ENCODE data around the gene PLOD1. TPM values are rescaled to one million over a fixed set of nuclear protein-coding genes. Genes with fewer than 3 reads are reported as not detected.
"Not testable (repeated sequence)": the region's sequence is repeated elsewhere in the genome, so short reads cannot be mapped to it uniquely, and the experiment has no call there.

Gene PLOD1
- total RNA-seq, result 135 and 141 TPM in 2 replicates

DNA sequence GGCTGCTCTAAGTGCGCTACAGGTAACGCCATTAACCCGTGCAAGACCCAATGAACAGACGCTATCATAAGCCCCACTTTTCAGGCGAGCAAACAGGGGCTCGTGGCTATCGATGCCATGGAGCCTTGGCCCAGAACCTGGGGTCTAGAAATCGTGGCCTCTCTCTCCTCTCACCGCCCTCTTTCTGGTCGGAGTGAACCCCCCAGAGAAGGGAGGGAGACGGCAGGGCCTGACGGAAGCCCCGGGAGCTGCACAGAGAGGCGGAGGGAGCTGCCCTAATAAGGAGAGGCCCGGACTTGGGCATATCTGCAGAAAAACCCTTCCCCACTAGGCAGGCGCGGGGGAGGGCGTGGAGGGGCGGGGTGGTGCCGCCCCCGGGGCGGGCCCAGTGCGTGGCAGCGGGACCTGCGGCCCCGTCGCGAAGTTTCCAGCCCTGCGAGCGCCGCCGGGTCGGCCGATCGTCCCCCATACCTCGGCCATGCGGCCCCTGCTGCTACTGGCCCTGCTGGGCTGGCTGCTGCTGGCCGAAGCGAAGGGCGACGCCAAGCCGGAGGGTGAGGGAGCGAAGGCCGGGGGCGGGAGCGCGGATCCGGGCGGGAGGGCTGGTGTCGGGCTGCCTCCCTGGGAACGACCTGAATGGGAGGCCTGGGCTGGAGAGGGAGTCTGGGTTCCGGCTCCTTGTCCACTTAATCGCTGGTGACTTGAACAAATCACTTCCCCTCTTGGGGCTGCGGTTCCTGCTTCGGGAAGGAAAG, at the start of gene PLOD1:
PLOD1 (plus strand) TSS at position 416 of the 755 bp plus-strand sequence; CDS start at position 479, 63 bp downstream.
- DNase-seq (ENCODE audit: low read depth in 2 of 2), result peak; percentile 82 to 90

DNA sequence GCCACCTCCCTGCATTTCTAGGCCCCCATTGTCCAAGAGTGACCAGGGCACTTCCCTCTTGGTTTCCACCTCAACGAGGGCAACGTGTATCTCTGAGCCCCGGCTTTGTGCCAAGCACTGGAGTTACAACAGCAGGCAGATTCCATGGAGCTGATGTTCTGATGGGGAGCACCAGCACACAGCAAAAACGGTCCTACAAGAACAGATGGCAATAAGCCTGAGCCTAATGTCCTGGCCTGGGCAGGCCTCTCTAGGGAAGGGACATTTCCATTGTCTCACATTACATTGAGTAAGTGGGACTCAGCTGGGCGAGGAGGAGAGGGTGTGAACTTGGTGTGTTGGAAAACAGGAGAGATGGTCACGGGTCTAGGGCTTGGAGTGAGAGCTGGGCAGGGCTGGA, 48.6 kb upstream of the PLOD1 start:
- DNase-seq (ENCODE audit: low read depth in 2 of 2), result no peak

DNA sequence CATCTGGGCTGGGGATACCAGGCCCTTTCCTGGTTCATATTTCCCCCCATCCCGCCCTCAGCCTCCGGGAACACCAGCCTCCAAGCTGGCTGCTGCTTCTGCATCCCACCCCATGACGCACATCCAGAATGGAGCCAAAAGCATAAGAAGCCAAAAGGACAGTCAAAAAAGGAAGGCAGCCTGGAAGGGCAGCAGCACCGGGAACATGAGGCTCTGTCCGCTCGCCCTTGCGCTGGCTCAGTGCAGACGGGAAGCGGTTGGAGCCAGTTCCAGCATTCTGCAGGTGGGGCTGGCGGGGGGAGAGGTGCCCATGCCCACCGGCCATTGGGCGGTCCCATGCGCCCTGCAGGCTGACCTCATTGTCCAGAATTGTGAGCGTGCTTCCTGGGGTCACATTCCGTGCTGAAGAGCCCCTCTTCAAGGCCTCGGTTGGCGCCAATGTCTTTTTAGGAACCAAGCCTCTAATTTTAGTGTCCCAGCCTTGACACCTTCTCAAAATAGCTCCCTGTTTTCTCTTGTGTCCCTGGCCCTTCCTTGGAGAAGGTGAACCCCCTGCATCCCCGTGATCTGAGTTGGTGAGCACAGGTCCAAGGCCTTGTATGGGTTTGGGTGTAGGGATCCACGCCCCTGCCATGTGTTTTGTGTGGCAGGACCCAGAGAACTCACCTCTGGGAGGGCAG, 47.4 kb upstream of the PLOD1 start:
- DNase-seq (ENCODE audit: low read depth in 2 of 2), result peak in 1 of 2 donors; percentile 77

DNA sequence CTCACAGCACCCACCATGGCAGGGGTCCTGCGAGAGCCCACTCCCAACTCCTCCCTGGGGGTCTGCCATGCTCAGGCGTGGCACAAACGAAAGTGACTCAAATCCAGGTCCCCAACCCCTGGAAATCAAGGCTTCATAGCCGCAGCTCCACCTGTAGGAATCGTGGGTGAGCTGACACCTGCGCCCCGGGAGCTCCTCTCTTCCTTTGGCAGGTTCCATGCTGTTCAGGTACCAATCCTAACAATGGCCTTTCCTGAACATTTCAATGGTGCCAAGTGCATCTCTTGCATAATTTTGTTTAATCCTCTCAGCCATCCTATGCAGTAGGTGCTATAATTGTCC, 46.9 kb upstream of the PLOD1 start:
- DNase-seq (ENCODE audit: low read depth in 2 of 2), result no peak

DNA sequence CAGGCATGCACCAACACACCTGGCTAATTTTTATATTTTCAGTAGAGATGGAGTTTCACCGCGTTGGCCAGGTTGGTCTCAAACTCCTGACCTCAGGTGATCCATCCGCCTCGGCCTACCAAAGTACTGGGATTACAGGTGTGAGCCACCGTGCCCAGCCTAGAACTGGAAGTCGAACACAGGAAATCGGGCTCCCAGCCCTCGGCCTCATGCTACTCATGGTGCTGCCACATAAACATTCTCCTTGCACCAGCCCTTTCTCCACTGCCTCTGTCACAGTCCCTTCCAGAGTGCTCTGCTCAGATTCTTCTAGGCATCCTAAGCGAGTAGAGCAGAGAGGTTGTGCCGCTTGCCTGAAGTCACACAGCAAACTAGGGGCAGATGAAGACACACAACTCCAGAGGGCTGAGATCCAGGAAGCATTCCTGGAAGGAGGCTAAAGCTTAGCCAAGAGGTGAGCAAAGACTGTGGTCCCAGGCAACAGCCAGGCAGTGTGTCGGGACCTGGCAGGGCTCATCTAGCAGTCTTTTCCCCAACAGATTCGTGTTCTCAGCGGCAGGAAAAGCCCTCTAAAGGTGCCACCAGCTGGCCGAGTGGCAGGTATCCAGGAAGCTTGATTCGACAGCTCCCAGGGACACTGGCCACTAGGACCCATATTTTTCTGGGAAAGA, 46.2 kb upstream of the PLOD1 start:
- no peak for DNase-seq (ENCODE audit: low read depth in 2 of 2)

DNA sequence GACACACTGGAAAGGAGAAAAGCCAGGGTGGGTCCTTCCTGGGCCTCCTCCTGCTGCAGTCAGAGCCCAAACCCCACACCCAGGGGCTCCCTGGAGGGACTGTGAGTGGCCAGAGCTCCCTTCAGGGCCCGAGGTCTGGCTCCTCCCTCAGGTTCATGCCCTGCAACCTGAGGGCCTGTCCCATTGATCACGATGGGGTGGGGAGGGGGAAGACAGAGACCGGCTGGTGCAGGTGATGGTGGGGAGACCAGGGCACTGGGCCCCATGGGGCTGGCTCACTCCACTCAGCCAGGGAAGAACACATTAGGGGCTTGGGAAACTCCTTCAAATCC, 45.7 kb upstream of the PLOD1 start:
- no peak for DNase-seq (ENCODE audit: low read depth in 2 of 2)

DNA sequence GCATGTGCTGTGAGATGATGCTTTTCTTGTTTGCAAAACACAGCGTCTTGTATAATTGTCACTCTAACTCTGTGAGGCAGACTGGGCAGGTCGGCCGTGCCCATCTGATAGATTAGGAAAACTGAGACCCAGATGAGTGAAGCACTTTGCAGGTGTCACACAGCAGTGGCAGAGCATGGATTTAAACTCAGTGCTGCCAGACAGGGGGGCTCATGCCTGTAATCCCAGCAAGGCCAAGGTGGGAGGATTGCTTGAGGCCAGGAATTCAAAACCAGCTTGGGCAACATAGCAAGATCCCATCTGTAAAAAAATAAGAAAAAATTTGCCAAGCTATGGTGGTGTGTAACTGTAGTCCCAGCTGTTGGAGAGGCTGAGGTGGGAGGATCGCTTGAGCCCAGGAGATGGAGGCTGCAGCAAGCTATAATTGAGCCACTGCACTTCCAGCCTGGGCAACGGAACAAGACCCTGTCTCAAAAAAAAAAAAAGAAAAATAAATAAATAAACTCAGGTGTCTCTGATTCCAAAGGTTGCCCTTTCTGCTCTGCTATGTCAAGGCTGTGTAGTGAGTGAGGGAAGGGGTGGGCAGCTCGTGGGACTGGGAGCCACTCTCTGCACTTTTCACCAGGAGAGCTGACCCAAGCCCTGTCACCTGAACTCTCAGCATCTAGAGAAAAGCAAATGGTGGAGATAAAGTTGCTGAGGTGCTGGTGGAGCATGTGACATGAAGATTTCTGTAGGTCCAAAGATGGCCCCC, 42.9 kb upstream of the PLOD1 start:
- no peak for DNase-seq (ENCODE audit: low read depth in 2 of 2)

DNA sequence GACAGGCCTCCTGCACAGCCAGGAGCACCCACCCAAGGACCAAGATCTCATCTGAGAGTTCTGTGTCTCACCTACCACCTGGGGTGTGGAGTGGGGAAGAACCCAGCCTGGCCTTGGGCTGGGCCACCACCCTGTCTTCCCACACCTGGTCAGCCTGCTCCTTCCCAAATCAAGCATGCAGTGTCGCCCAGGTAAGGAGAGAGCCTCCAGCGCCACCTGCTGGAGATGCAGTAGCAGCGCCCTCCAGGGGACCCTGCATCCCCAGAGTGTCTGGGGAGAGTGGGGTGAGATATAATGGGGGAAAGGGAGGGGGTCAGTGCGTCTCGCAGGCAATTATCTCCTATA, 40.6 kb upstream of the PLOD1 start:
- peak; percentile 50 to 70 for DNase-seq (ENCODE audit: low read depth in 2 of 2)

DNA sequence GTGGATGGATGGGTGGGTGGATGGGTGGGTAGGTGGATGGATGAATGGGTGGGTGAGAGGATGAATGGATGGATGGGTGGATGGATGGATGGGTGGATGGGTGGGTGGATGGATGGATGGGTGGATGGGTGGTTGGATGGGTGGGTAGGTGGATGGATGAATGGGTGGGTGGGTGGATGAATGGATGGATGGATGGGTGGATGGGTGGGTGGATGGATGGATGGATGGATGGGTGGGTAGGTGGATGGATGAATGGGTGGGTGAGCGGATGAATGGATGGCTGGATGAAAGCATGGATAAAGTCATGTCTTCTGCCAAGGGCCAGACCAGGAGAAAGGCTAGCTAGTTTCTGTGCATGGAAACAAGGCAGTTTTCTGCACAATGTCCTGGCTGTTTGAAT, 40.0 kb upstream of the PLOD1 start:
- DNase-seq (ENCODE audit: low read depth in 2 of 2), result not testable (repeated sequence)

DNA sequence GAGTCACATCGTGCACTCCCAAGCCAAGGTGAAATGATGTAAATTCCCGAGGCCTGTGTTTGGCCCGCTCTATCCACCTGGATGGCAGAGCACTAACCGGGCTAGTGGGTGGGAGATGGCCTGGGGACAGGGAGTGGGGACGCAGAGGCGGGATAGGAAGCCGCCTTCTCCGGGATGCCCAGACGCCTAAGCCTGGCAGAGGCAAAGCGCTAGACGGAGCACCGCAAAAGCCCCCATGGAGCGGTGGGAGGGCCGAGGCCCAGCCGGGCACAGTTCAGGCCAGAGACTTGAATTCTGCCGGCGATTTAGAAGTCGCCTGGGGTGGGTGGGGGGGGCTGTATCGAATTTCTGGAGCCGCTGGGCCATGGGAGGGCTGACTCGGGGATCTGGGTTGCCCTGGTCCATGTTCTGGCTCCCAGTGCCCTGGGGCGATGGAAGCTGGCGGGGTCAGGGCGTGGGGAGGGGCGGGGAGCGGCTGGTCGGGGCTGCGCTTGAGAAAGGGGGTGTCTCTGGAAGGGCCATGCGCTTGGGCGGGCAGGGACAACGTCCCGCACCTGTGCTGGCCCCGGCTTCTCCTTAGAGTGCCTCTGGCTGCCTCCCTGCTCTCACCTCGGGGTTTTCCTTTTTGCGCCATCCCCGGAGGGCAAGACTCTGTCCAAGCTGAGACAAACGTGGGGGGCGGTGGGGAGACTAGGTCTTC, 36.3 kb upstream of the PLOD1 start:
- no peak for DNase-seq (ENCODE audit: low read depth in 2 of 2)

DNA sequence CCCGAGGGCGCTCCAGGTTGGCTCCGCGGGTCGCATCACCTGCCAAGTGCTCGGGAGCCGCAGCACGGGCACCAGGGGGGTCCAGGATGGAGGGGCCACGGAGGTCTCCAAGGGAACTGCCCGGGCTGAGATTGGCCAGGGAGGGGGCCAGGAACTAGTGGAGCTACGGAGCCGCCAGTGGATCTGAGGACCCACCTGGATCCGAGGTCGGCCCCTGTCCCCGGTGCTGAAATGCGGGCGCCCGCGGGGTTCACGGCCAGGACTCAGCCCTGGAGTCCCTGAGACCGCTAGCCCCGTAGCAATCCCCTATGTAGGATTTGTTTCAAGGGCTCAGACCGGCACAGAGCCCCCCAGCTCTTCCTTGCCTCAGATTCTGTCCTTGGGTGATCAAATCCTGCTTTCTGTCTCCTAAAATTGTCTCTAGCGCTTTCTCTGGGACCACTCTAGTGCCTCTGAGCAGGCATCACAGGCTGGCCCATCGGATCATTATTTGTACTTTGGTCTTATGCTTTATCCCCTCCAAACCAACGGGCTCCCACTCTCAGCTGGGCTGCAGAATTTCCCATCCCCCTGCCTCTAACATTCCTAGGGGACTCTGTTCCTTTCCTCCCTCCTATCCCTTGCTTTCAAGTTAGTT, 35.6 kb upstream of the PLOD1 start:
- DNase-seq (ENCODE audit: low read depth in 2 of 2), result peak in 1 of 2 donors; percentile 33

DNA sequence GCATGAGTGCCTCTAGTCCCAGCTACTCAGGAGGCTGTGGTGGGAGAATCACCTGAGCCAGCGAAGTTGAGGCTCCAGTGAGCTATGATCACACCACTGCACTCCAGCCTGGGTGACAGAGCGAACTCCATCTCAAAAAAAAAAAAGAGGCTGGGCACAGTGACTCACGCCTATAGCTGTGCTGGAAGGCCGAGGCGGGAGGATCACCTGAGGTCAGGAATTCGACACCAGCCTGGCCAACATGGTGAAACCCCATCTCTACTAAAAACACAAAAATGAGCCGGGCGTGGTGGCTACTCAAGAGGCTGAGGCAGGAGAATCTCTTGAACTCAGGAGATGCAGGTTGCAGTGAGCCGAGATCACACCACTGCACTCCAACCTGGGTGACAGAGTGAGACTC, 33.1 kb upstream of the PLOD1 start:
- not testable (repeated sequence) for DNase-seq (ENCODE audit: low read depth in 2 of 2)

DNA sequence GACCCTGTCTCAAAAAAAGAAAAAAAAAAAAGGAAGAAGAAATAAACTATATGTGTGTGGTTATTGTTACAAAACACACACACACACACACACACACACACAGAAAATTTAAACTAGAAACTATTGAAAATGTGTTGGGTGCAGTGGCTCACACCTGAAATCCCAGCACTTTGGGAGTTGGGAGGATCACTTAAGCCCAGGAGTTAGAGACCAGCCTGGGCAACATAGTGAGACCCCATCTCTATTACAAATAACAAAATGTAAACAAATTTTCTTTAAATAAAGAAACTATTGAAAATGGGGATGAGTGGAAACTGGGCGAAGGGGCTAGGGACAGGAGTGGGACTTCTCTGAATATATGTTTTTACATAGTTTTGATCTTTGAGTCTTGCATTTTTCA, 31.3 kb upstream of the PLOD1 start:
- DNase-seq (ENCODE audit: low read depth in 2 of 2), result no peak

DNA sequence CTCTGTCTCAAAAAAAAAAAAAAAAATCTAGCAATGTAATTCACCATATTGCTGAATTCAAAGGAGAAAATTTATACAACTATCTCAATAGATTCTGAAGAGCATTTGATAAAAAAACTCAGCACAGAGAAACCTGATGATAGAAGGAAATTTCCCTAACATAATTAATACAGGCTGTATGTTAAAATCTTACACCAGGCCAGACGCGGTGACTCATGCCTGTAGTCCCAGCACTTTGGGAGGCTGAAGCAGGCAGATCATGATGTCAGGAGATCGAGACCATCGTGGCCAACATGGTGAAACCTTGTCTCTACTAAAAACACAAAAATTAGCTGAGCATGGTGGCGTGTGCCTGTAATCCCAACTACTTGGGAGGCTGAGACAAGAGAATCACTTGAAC, 30.4 kb upstream of the PLOD1 start:
- DNase-seq (ENCODE audit: low read depth in 2 of 2), result not testable (repeated sequence)

DNA sequence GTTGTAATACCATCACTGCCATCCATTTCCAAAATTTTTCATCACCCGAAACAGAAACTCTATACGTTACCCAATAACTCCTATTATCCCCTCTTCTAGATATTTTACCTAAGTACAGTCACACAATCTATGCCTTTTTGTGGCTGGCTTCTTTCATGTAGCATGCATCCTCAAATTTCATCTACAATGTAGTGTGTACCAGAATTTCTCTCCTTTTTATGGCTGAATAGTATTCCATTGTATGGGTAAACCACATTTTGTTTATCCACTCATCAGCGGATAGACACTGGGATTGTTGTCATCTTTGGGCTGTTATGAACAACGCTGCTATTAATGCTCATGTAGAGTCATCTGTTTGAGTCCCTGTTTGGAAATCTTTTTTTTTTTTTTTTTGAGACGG, 29.5 kb upstream of the PLOD1 start:
- DNase-seq (ENCODE audit: low read depth in 2 of 2), result no peak

DNA sequence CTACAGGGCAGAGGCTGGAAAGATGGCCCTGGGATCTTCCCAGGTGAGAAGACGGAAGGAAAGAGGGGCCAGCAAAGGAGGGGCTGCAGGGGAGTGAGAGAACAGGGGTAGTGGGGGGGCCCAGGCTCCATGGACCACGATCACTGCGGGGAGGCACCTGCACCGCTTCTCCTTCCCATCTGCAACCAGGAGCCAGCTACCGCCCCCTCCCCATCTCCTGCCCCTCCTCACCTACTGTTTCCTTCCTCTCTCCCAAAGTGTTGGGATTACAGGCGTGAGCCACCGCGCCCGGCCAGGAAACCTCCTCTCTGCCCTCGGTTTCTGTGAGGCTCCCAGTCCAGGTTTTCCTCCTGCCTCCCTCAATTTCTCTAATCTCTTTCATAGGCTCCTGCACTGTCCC, 27.6 kb upstream of the PLOD1 start:
- DNase-seq (ENCODE audit: low read depth in 2 of 2), result no peak

DNA sequence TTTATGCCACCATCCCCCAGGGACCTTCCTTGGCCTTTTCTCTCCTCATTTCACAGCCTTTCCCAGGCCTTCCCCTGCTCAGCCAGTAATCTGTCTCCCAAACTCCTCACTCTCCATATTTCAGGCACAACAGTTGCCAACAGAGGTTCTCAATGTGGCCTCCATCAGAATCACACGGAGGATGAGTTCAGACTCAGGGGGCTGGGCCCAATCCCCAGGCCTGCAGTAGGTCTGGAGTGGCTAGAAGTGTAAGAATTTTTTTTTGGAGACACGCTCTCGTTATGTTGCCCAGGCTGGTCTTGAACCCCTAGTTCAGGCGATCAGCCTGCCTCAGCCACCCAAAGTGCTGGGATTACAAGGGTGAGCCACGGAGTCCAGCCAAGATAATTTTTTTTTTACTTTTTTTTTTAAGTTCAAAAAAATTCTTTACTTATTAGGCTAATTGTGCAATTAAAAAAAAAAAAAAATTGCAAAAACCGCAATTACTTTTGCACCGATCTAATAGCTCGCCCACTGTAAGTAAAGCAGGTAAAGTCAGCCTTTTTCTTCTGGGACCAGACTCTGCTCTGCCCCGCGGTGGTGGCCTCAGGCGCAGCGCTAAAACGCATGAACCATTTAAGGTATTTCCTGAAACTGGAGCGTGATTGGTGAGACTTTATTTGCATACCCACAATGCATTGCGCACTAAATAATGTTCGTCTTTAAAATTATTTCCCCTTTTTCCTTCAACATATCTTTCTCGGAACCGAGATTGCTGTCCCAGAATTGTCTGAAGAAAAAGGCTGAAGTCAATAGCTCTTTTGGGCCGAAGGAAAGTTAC, 27.0 kb upstream of the PLOD1 start:
- DNase-seq (ENCODE audit: low read depth in 2 of 2), result peak; percentile 94 to 97

DNA sequence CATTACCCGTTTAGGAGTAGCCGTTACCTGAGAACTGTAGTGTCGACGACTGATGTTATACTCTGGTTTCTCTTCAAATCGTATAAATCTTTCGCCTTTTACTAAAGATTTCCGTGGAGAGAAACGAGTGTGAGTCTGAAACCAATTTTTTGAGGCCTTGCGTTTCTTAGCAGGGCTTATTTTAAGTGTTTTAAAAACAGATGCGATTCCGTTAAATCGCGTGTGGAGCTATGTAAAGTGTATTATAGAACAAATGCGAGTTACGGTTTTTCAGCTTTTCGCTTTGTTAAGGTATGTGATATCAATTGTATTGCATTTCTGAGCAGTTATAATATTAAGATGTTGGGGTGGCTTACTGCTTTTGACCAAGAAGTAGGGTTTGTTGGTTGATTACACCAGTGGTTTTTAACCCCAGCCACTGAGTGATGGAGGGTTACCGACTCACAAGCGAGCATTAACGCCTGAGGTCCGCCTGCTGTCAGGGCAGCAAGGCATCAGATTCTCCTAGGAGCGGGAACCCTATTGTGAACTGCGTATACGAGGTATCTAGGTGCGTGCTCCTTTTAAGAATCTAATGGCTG, 26.3 kb upstream of the PLOD1 start:
- peak; percentile 95 to 97 for DNase-seq (ENCODE audit: low read depth in 2 of 2)

DNA sequence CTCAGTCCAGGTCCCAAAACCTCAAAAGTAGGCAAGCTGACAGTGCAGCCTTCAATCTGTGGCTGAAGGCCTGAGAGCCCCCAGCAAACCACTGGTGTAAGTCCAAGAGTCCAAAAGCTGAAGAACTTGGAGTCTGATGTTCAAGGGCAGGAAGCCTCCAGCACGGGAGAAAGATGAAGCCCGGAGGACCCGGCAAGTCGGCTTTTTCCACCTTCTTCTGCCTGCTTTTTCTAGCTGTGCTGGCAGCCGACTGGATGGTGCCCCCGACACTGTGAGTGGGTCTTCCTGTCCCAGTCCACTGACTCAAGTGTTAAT, 23.6 kb upstream of the PLOD1 start:
- not testable (repeated sequence) for DNase-seq (ENCODE audit: low read depth in 2 of 2)

DNA sequence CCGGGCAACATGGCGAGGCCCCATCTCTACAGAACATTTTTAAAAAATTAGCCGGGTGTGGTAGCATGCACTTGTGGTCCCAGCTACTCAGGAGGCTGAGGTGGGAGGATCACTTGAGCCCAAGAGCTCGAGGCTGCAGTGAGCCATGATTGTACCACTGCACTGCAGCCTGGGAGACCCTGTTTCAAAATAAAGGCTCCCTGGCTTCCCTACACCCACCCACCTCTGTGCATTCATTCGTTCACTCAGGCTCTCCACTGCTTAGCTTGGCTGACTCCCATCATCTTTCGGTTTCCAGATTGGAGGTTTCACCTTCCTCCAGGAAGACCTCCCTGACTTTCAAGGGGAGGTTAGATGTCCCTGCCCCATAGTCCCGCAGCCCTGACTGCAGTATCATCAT, 22.5 kb upstream of the PLOD1 start:
- no peak for DNase-seq (ENCODE audit: low read depth in 2 of 2)

Data from lung microvascular endothelial cell (primary cell).